GM19455 (cell line): Measurements from ENCODE around the gene ACACA.
A peak's percentile ranks its signal among the peaks of the same experiment; 100 is the strongest.
"Not testable (repeated sequence)": the region's sequence is repeated elsewhere in the genome, so short reads cannot be mapped to it uniquely, and the experiment has no call there.

Experiments
- ATAC-seq: cut with Tn5 transposase; IDR thresholded peaks from one replicate; pipeline ENCODE4 v1.9.1; 2021; ENCODE audit not compliant: unreplicated experiment

The ACACA gene

GRCh38 chr17:37406635-37407461 is at the start of gene ACACA, which contains the start of gene TADA2A:
Gene ACACA (minus strand): TSS chr17:37406836. CDS start chr17:37406299, 537 bp downstream.
Gene TADA2A (plus strand): TSS chr17:37406886. CDS start chr17:37411366, 4,480 bp downstream.
- ATAC-seq: peak; percentile 85

GRCh38 chr17:37450112-37450511 is 43.5 kb upstream of the ACACA start:
- no peak for ATAC-seq

- no peak for ATAC-seq
These were observed 41.0 kb upstream of the ACACA start for GRCh38 chr17:37447641-37448040.

- no peak for ATAC-seq
These were observed 39.4 kb upstream of the ACACA start for GRCh38 chr17:37446027-37446426.

GRCh38 chr17:37441369-37442014 is 34.9 kb upstream of the ACACA start:
- ATAC-seq: not testable (repeated sequence)

GRCh38 chr17:37440424-37440823 is 33.8 kb upstream of the ACACA start:
- no peak for ATAC-seq

GRCh38 chr17:37438141-37438540 is 31.5 kb upstream of the ACACA start:
- no peak for ATAC-seq

GRCh38 chr17:37432671-37433070 is 26.0 kb upstream of the ACACA start:
- no peak for ATAC-seq

GRCh38 chr17:37430051-37430627 is 23.5 kb upstream of the ACACA start:
- ATAC-seq: no peak

GRCh38 chr17:37429453-37429852 is 22.8 kb upstream of the ACACA start:
- ATAC-seq: no peak

GRCh38 chr17:37429039-37429438 is 22.4 kb upstream of the ACACA start:
- ATAC-seq: no peak

- no peak for ATAC-seq
These were observed 18.6 kb upstream of the ACACA start for GRCh38 chr17:37425268-37425667.

- no peak for ATAC-seq
These were observed 16.5 kb upstream of the ACACA start for GRCh38 chr17:37422971-37423625.

GRCh38 chr17:37417852-37418251 is 11.2 kb upstream of the ACACA start:
- no peak for ATAC-seq

GRCh38 chr17:37413875-37414519 is 7.4 kb upstream of the ACACA start:
- ATAC-seq: no peak

- no peak for ATAC-seq
These were observed 3.7 kb upstream of the ACACA start for GRCh38 chr17:37410357-37410756.

- not testable (repeated sequence) for ATAC-seq
These were observed 1.5 kb upstream of the ACACA start for GRCh38 chr17:37408145-37408479.

- peak; percentile 23 for ATAC-seq
These were observed 541 bp downstream of the ACACA start for GRCh38 chr17:37405955-37406634.

GRCh38 chr17:37405522-37405921 is 1.1 kb downstream of the ACACA start:
- not testable (repeated sequence) for ATAC-seq

GRCh38 chr17:37400505-37400904 is 6.1 kb downstream of the ACACA start:
- no peak for ATAC-seq
